Neural cell (in vitro differentiated cells): ENCODE measurements around the gene GCNT2. TPM values are rescaled to one million over a fixed set of nuclear protein-coding genes. Genes with fewer than 3 reads are reported as not detected.

Experiments
- H2AFZ ChIP-seq: fragments of 200-600, 300-800 bp; sonication (generic), shearing (Covaris generic); 2 replicates; pipeline ENCODE4 v1.6.0; 2014; ENCODE audit warnings: low read depth, mild to moderate bottlenecking, antibody characterized with exemption, low read length, moderate library complexity
- H3F3A ChIP-seq: fragments of 200-600 bp; shearing (Covaris generic); 2 replicates; pipeline ENCODE4 v1.6.1; 2016; ENCODE audit warnings: mild to moderate bottlenecking, moderate library complexity, mixed read lengths, antibody characterized with exemption, low read length; ENCODE audit not compliant: insufficient read depth, poor library complexity, severe bottlenecking
- H3K27ac ChIP-seq: fragments of 200-600, 300-800 bp; sonication (generic), shearing (Covaris generic); 2 replicates; pipeline ENCODE4 v1.5.1; 2014; ENCODE audit warnings: mild to moderate bottlenecking, low read length, moderate library complexity
- H3K27me3 ChIP-seq: fragments of 300-800, 200-600 bp; sonication (generic), shearing (Covaris generic); 2 replicates; pipeline ENCODE4 v1.6.0; 2014; ENCODE audit warnings: mild to moderate bottlenecking, low read depth, low read length, moderate library complexity; ENCODE audit not compliant: insufficient read depth
- H3K36me3 ChIP-seq: fragments of 300-800, 200-600 bp; sonication (generic), shearing (Covaris generic); 2 replicates; pipeline ENCODE4 v1.5.1; 2014; ENCODE audit warnings: mild to moderate bottlenecking, antibody characterized with exemption, low read length, moderate library complexity; ENCODE audit not compliant: insufficient read depth
- H3K4me2 ChIP-seq: fragments of 300-800, 200-600 bp; sonication (generic), shearing (Covaris generic); 2 replicates; pipeline ENCODE4 v1.6.0; 2014; ENCODE audit warnings: mild to moderate bottlenecking, low read length
- H3K4me3 ChIP-seq: fragments of 300-800, 200-600 bp; sonication (generic), shearing (Covaris generic); 2 replicates; pipeline ENCODE4 v1.5.1; 2014; ENCODE audit warnings: mild to moderate bottlenecking, low read length, moderate library complexity
- H3K79me2 ChIP-seq: fragments of 200-600 bp; shearing (Covaris generic); replicated peaks from 2 replicates; pipeline ENCODE4 v1.6.0; 2014; ENCODE audit warnings: mild to moderate bottlenecking, low read length, moderate library complexity; ENCODE audit not compliant: insufficient read depth
- H3K9ac ChIP-seq: fragments of 300-800, 200-600 bp; sonication (generic), shearing (Covaris generic); 2 replicates; pipeline ENCODE4 v1.6.1; 2016; ENCODE audit warnings: mild to moderate bottlenecking, low read length, mixed read lengths
- H3K9me2 ChIP-seq: fragments of 200-600 bp; shearing (Covaris generic); 2 replicates; pipeline ENCODE4 v1.6.1; 2016; ENCODE audit warnings: mild to moderate bottlenecking, low read length, mixed read lengths; ENCODE audit not compliant: insufficient read depth
- H3K9me3 ChIP-seq: fragments of 200-600, 300-800 bp; sonication (generic), shearing (Covaris generic); 2 replicates; pipeline ENCODE4 v1.6.1; 2016; ENCODE audit warnings: mild to moderate bottlenecking, mixed run types, low read length, moderate library complexity, mixed read lengths
- H4K20me1 ChIP-seq: fragments of 200-600 bp; shearing (Covaris generic); 2 replicates; pipeline ENCODE4 v1.6.1; 2016; ENCODE audit warnings: mild to moderate bottlenecking, mixed run types; ENCODE audit not compliant: insufficient read depth
- EP300 ChIP-seq: fragments of 450-650 bp; conservative IDR thresholded peaks from 2 replicates; pipeline ENCODE4 v1.6.1; 2014; ENCODE audit warnings: antibody characterized with exemption, mild to moderate bottlenecking, moderate library complexity; ENCODE audit not compliant: poor library complexity, severe bottlenecking
- EZH2 ChIP-seq: fragments of 200-600, 300-800 bp; shearing (Covaris generic), sonication (generic); IDR thresholded peaks from 2 replicates; pipeline ENCODE4 v1.6.1; 2014; ENCODE audit warnings: antibody characterized with exemption, low read length, borderline replicate concordance, mild to moderate bottlenecking; ENCODE audit not compliant: insufficient read depth, poor library complexity, severe bottlenecking
- MXI1 ChIP-seq: fragments of 450-650 bp; conservative IDR thresholded peaks from 2 replicates; pipeline ENCODE4 v1.6.1; 2014; ENCODE audit warnings: antibody characterized with exemption, mild to moderate bottlenecking; ENCODE audit not compliant: poor library complexity, severe bottlenecking
- POLR2AphosphoS5 ChIP-seq: IDR thresholded peaks from 2 replicates; pipeline ENCODE4 v1.6.1; 2012
- RAD21 ChIP-seq: fragments of 450-650 bp; conservative IDR thresholded peaks from 2 replicates; pipeline ENCODE4 v1.6.1; 2014; ENCODE audit warnings: antibody characterized with exemption, mild to moderate bottlenecking, moderate library complexity
- SMC3 ChIP-seq: fragments of 450-650 bp; conservative IDR thresholded peaks from 2 replicates; pipeline ENCODE4 v1.6.1; 2014; ENCODE audit warnings: antibody characterized with exemption, mild to moderate bottlenecking, moderate library complexity; ENCODE audit not compliant: poor library complexity
- TAF1 ChIP-seq: IDR thresholded peaks from 2 replicates; pipeline ENCODE4 v1.6.1; 2012; ENCODE audit warnings: low read depth
- polyA plus RNA-seq: library from polyadenylated mRNA; depleted of rRNA; stranded (reverse); fragments of >200 nt; gene quantifications from 2 replicates; pipeline ENCODE4 v1.2.3, GENCODE V29; 2014
- TF ChIP-seq, protein P1 (sequence below): IDR thresholded peaks from 2 replicates; pipeline ENCODE4 v1.6.1; 2012; ENCODE audit warnings: borderline replicate concordance
- TF ChIP-seq, protein P2 (sequence below): fragments of 450-650 bp; IDR thresholded peaks from 2 replicates; pipeline ENCODE4 v1.5.1; 2014; ENCODE audit warnings: antibody characterized with exemption, mild to moderate bottlenecking, moderate library complexity; ENCODE audit not compliant: poor library complexity, severe bottlenecking

GCNT2 gene
- polyA plus RNA-seq, 1 donor from 2014 or later: 9.4 TPM

DNA sequence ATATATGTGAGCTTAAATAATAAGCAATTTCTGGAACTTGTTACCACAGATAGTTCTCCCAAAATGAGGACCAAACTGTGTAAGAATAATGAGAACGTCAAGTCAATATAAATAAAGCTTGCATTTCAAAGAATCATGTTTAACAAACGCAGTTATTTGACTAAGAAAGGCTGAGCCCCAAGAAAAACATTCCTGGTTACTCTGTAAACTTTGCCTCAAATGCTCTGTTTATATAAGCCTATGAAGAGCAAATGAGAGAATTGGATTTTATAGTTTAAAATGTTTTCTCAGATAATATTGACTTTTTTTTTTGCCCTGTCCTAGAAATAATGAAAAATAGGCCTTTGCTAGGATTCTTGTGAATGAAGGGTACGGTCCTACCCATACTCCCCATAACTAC is 91.9 kb downstream of the GCNT2 start:
- no peaks in the 10 kb centered on the region for H3F3A ChIP-seq
- H3K9ac ChIP-seq: no peak overlapping the region
- H3K27ac ChIP-seq: no peak overlapping the region
- H3K9me3 ChIP-seq: peaks cover 4% of the 10 kb centered on the region
- H3K27me3 ChIP-seq: no peaks in the 10 kb centered on the region
- H3K4me2 ChIP-seq: no peak overlapping the region
- H3K9me2 ChIP-seq: no peaks in the 10 kb centered on the region
- no peak overlapping the region for H3K4me3 ChIP-seq
- H2AFZ ChIP-seq: no peak overlapping the region
- H3K79me2 ChIP-seq: no peaks in the 10 kb centered on the region
- no peaks in the 10 kb centered on the region for H4K20me1 ChIP-seq
- TF ChIP-seq, protein P1, sequence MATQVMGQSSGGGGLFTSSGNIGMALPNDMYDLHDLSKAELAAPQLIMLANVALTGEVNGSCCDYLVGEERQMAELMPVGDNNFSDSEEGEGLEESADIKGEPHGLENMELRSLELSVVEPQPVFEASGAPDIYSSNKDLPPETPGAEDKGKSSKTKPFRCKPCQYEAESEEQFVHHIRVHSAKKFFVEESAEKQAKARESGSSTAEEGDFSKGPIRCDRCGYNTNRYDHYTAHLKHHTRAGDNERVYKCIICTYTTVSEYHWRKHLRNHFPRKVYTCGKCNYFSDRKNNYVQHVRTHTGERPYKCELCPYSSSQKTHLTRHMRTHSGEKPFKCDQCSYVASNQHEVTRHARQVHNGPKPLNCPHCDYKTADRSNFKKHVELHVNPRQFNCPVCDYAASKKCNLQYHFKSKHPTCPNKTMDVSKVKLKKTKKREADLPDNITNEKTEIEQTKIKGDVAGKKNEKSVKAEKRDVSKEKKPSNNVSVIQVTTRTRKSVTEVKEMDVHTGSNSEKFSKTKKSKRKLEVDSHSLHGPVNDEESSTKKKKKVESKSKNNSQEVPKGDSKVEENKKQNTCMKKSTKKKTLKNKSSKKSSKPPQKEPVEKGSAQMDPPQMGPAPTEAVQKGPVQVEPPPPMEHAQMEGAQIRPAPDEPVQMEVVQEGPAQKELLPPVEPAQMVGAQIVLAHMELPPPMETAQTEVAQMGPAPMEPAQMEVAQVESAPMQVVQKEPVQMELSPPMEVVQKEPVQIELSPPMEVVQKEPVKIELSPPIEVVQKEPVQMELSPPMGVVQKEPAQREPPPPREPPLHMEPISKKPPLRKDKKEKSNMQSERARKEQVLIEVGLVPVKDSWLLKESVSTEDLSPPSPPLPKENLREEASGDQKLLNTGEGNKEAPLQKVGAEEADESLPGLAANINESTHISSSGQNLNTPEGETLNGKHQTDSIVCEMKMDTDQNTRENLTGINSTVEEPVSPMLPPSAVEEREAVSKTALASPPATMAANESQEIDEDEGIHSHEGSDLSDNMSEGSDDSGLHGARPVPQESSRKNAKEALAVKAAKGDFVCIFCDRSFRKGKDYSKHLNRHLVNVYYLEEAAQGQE: no peak
- TF ChIP-seq SMC3 (no peak), EZH2 (no peak)
- TF ChIP-seq, protein P2, sequence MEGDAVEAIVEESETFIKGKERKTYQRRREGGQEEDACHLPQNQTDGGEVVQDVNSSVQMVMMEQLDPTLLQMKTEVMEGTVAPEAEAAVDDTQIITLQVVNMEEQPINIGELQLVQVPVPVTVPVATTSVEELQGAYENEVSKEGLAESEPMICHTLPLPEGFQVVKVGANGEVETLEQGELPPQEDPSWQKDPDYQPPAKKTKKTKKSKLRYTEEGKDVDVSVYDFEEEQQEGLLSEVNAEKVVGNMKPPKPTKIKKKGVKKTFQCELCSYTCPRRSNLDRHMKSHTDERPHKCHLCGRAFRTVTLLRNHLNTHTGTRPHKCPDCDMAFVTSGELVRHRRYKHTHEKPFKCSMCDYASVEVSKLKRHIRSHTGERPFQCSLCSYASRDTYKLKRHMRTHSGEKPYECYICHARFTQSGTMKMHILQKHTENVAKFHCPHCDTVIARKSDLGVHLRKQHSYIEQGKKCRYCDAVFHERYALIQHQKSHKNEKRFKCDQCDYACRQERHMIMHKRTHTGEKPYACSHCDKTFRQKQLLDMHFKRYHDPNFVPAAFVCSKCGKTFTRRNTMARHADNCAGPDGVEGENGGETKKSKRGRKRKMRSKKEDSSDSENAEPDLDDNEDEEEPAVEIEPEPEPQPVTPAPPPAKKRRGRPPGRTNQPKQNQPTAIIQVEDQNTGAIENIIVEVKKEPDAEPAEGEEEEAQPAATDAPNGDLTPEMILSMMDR: no peak
- no peaks in the 10 kb centered on the region for H3K36me3 ChIP-seq

DNA sequence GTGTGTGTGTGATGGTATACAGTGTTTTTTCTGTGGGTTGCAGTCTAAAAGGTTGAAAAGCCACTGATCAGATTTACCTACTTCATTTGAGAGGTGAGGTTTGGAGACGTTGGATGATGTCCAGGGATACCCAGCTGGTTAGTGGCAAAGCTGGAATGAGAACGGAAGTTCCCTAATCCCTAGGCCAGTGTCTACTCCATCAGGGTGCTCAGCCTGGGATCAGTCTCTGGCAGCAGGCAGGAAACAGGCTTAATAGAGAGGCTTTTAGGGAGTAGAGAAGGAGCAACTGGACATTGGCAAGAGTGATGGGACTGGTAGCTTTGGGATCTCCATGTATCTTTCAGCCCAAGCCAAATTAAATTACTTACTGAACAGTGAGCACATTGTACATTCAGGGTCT is 92.6 kb downstream of the GCNT2 start:
- H3K36me3 ChIP-seq: no peaks in the 10 kb centered on the region
- no peak overlapping the region for H2AFZ ChIP-seq
- no peaks in the 10 kb centered on the region for H3K27me3 ChIP-seq
- H3K79me2 ChIP-seq: no peaks in the 10 kb centered on the region
- no peak overlapping the region for H3K4me2 ChIP-seq
- H3K9me3 ChIP-seq: peaks cover 2% of the 10 kb centered on the region
- TF ChIP-seq, protein P1: no peak
- no peak for TF ChIP-seq MXI1
- TF ChIP-seq SMC3: no peak
- TF ChIP-seq, protein P2: no peak
- TF ChIP-seq EZH2: no peak
- TF ChIP-seq EP300: no peak
- TF ChIP-seq RAD21: no peak
- no peak for TF ChIP-seq TAF1
- TF ChIP-seq POLR2AphosphoS5: no peak
- H3K4me3 ChIP-seq: no peak overlapping the region
- H3K9ac ChIP-seq: no peak overlapping the region
- no peaks in the 10 kb centered on the region for H4K20me1 ChIP-seq
- H3F3A ChIP-seq: no peaks in the 10 kb centered on the region
- H3K27ac ChIP-seq: no peak overlapping the region
- H3K9me2 ChIP-seq: no peaks in the 10 kb centered on the region
